NCI-H2227 (cell line): Measurements from ENCODE around the gene IMPDH1.
A peak's percentile ranks its signal among the peaks of the same experiment; 100 is the strongest.

ENCODE experiments used
- DNase-seq: peaks from one replicate; lab custom pipeline; 2025; ENCODE audit not compliant: unreplicated experiment; lab: John Stamatoyannopoulos, UW

Gene IMPDH1

GRCh38 chr7:128388145-128388485 lies 21.7 kb downstream of the IMPDH1 start:
- no peak for DNase-seq

DNA sequence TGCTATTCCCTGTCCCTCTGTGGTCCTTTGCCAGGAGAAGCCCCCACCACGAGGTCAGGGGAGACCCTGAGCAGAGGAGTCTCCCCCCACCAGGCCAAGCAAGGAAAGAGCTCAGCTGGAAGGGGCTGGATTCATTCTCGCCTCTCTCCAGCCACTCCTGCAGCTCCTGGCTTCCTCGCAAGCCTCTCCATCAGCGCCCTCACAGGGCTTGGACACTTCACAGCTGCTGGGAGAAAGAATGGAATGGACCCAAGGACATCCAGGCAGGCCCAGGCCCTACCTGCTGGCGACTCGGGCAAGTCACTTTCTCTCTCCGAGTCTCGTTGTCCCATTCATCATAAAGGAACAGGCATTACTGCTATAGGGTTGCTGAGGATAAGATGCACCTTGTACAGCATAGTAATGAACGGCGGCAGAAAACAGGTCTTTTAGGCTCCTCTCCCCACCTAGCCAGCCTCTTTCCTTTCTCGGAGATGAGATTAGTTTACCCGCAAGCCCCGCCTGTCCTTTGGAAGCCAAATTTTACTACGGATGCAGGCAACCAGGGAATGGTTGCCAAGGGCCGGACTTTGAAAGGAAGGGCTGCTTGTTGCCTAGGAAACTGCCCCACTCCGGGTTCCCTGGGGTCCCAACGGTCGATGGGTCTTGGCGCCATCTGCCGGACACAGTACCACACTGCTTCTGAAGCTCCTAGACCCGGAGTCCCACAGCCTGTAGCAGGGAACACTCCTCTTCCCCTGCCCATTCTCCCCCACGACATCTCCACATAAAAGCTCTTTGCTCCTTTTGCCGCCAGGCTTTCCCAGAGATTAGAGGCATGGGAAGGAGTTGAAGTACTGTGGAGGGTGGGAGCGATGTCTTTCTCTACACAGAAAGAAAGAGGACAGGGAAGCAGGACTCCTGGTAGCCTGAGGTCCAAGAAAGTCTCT lies 22.3 kb downstream of the IMPDH1 start:
- peak; percentile 93 for DNase-seq

GRCh38 chr7:128385988-128386925 lies 23.5 kb downstream of the IMPDH1 start:
- no peak for DNase-seq

- no peak for DNase-seq
Observed at GRCh38 chr7:128384726-128385125, 25.1 kb downstream of the IMPDH1 start.

DNA sequence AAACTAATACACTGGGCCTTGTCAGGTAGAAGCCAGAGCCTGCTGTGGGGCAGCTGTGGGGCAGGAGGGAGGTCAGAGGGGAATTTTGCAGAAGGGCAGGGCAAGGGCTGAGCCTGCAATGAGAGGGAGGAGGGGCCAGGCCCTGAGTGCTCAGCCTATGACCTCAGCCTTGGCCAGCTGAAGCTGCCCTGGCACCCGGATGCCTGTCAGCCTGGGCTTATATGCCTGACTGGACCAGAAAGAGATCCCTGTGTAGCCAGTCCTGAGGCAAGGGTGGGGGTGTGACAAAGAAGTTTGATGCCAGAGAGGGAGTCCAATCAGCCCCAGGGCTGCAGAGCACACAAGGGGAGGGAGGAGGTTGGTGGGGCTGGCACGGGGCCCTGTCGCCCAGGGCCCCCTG lies 26.0 kb downstream of the IMPDH1 start:
- DNase-seq, result no peak

DNA sequence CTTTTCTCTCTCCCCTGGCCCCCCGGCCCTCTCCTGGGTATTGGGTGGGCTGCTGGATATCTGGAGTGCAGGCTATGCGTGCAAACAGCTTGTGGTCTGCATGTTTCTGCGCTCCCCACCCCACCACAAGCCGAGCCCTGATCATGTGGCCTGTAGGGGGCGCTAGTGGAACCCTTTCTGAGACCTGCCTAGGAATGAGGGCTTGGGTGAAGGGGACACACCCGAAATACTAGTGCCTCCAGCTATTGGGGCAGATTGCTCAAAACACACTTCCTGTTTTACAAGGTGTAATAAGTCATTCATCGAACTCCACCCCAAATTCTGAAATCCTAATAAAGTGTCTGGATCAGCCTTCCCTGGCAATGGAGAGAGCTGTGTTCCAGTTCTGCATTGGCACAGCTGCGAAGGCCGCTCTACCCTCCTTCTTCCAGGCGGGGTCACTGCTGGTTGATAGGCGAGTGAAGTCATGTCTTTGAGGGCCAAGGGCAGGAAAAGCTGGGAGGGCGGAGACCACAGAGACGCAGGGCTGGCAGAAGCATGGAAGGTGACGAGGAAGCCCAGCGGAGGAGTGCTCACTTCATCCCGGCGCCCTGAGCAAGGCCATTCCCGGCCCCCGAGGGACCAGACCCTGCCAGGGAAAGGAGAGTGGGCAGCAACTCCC lies 28.5 kb downstream of the IMPDH1 start:
- DNase-seq, result peak; percentile 40

GRCh38 chr7:128380483-128381106 lies 29.2 kb downstream of the IMPDH1 start:
- peak; percentile 68 for DNase-seq

GRCh38 chr7:128379900-128380479 lies 29.8 kb downstream of the IMPDH1 start:
- no peak for DNase-seq

GRCh38 chr7:128378637-128379036 lies 31.1 kb downstream of the IMPDH1 start:
- no peak for DNase-seq

GRCh38 chr7:128376077-128376476 lies 33.7 kb downstream of the IMPDH1 start:
- no peak for DNase-seq

DNA sequence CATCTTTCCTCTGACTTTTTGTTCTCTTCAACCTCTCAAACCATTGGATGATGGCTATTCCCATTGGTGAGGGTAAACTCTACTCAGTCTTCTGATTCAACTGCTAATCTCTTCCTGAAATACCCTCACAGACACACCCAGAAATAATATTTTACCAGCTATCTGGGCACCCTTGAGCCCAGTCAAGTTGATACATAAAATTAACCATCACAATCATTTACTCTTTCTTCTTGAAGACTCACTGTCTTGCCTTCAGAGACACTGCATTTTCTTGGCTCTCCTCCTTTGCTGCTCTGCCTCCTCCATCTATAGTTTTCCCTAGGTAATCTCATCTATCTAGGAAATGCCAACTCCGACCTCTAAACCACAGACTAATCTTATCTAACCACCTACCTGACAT lies 35.7 kb downstream of the IMPDH1 start:
- DNase-seq, result no peak

DNA sequence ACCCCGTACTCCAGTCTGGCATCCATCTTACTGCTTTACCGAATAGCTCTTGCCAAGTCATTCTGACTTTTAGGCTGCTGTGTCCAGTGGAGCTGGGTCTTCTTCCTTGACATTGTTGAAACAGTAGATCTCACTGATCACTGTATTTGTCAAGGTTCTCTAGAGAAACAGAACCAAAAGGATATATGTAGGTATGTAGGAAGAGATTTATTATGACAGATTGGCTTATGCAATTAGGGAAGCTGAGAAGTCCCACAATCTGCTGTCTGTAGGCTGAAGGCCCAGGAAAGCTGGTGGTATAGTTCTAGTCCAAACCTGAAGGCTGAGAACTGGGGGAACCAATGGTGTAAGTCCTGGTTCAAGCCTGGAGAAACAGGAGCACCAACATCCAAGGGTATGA lies 36.2 kb downstream of the IMPDH1 start:
- no peak for DNase-seq

GRCh38 chr7:128370491-128370890 lies 39.3 kb downstream of the IMPDH1 start:
- no peak for DNase-seq

DNA sequence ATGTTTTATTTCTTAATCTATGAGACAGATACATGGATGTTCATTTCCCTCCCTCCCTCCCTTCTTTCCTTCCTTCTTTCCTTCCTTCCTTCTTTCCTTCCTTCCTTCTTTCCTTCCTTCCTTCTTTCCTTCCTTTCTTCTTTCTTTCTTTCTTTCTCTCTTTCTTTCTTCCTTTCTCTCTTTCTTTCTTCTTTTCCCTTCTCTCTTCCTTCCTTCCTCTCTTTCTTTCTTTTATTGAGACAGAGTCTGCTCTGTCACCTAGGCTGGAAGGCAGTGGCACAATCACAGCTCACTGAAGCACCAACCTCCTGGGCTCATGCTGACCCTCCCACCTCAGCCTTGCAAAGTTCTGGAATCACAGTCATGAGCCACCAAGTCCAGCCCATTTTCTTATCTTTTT lies 42.8 kb downstream of the IMPDH1 start:
- DNase-seq, result no peak

GRCh38 chr7:128366300-128366699 lies 43.5 kb downstream of the IMPDH1 start:
- DNase-seq, result no peak

- DNase-seq, result no peak
Observed at GRCh38 chr7:128365432-128365831, 44.4 kb downstream of the IMPDH1 start.

DNA sequence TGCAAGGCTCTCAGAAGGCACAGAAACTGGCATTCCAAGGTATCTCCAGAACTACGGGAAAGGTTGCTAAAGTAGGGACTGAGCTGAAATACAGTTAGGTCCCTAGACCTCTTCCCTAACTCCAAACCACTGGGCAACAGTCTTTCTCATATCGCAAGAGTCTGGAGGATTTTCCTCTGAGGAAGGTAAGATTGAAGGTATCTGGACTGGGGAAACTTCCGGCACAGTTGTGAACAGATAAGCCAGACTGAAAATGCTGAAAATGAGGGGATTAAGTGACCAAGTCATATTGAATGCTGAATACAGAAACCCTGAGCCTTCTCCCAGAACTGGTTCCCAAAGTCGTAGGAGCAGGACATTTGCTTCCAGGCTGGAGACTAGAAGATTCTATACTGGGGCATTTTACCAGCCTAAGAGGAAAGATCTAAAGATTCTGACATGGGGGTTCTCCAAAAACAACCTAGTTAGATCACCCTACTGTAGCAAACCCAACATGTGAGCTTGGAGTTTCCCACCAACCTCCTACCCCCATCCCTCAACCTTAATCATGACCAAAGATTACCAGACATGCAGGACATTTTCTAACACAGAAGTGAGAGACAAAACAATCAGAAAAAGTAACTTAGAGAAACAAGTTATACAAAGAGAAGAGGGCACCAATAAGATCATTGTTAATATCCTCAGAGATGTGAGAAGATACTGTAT lies 45.5 kb downstream of the IMPDH1 start:
- no peak for DNase-seq

DNA sequence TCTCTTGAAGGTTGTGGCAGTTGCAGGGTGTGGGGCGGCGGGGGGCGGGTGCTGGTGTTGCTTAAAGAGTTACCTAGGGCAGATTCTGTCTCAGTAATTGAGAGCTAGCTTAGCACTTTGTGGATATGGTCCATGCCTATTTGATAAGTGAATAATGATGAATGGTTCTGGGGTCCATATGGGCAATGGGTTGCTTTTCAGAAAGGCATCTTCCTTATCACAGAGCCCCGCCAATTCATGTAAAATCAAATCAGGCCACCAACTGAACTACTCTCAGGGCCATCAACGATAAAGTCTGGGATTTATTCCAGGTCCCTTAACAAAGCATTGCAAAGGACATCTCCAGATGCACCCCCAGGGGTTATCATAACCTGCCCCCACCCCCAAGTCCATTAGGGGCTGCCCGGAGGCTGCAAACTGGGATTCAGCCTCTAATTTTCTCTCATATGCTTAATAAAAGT lies 46.5 kb downstream of the IMPDH1 start:
- DNase-seq, result no peak

- DNase-seq, result no peak
Observed at GRCh38 chr7:128362670-128363069, 47.1 kb downstream of the IMPDH1 start.
